Urinary bladder (tissue), 4 donors: ENCODE measurements around the gene DDOST. TPM values are rescaled to one million over a fixed set of nuclear protein-coding genes. Genes with fewer than 3 reads are reported as not detected.
A peak's percentile ranks its signal among the peaks of the same experiment; 100 is the strongest.
"Not testable (repeated sequence)": the region's sequence is repeated elsewhere in the genome, so short reads cannot be mapped to it uniquely, and the experiment has no call there.

Experiments
- DNase-seq: peaks from one replicate; pipeline ENCODE4 v3.0.0-alpha.2; 2015; ENCODE audit errors: extremely low spot score
- H3K27ac ChIP-seq: one replicate; pipeline ENCODE4 v1.5.1; 2013; ENCODE audit warnings: low read depth, mild to moderate bottlenecking, moderate library complexity
- H3K36me3 ChIP-seq: one replicate; pipeline ENCODE4 v1.6.1; 2013; ENCODE audit warnings: mild to moderate bottlenecking, moderate library complexity; ENCODE audit not compliant: insufficient read depth
- H3K4me1 ChIP-seq: one replicate; pipeline ENCODE4 v1.6.1; 2013; ENCODE audit warnings: mild to moderate bottlenecking, moderate library complexity; ENCODE audit not compliant: insufficient read depth
- H3K4me3 ChIP-seq: one replicate; pipeline ENCODE4 v1.5.1; 2013; ENCODE audit warnings: low read depth, low read length
- WGBS: extraction: QIAGEN DNeasy Blood & Tissue Kit; methylation state at CpG from one replicate; pipeline ENCODE4 v1.1.7; 2013; 5-methylcytosine and 5-hydroxymethylcytosine counted together
- polyA plus RNA-seq: library from polyadenylated mRNA; stranded (reverse); fragments of 200-250 nt; gene quantifications from one replicate; pipeline ENCODE4 v1.2.3, GENCODE V29; 2013
- total RNA-seq: library from RNA; depleted of rRNA; stranded (reverse); fragments of >200 nt; gene quantifications from one replicate; pipeline ENCODE4 v1.2.3, GENCODE V29; 2014
- donor health status: healthy with polysubstance abuse.
- donor health status: healthy.

The DDOST gene
- total and polyA plus RNA-seq, 2 donors: 132 to 169 TPM

GRCh38 chr1:20684050-20684620, 23.0 kb upstream of the DDOST start:
- H3K4me1 ChIP-seq: no peaks in the 10 kb centered on the region
- H3K4me3 ChIP-seq: no peak overlapping the region
- DNase-seq: no peak
- no peaks in the 10 kb centered on the region for H3K36me3 ChIP-seq
- no peak overlapping the region for H3K27ac ChIP-seq
- 85% methylated on average over 13 of the region's 13 CpGs for whole genome bisulfite sequencing

- WGBS: 89% methylated on average over 10 of the region's 10 CpGs
- DNase-seq: no peak
Observed at GRCh38 chr1:20683614-20684013, 22.4 kb upstream of the DDOST start.

GRCh38 chr1:20682571-20683236, 21.5 kb upstream of the DDOST start:
- WGBS: 72% methylated on average over 24 of the region's 24 CpGs
- Histone ChIP-seq H3K27ac (no peak overlapping the region), H3K4me3 (no peak overlapping the region), H3K36me3 (no peaks in the 10 kb centered on the region), H3K4me1 (no peaks in the 10 kb centered on the region)
- DNase-seq: no peak

More at GRCh38 chr1:20683614-20684013, 22.4 kb upstream of the DDOST start:
- no peak overlapping the region for H3K4me3 ChIP-seq
- H3K4me1 ChIP-seq: no peaks in the 10 kb centered on the region
- no peaks in the 10 kb centered on the region for H3K36me3 ChIP-seq
- no peak overlapping the region for H3K27ac ChIP-seq

- H3K4me1 ChIP-seq: no peaks in the 10 kb centered on the region
- DNase-seq: no peak
- H3K36me3 ChIP-seq: no peaks in the 10 kb centered on the region
- no peak overlapping the region for H3K27ac ChIP-seq
- 93% methylated on average over 9 of the region's 9 CpGs for WGBS
- no peak overlapping the region for H3K4me3 ChIP-seq
Observed at GRCh38 chr1:20681999-20682398, 20.8 kb upstream of the DDOST start.

- WGBS: 88% methylated on average over 5 of the region's 5 CpGs
Observed at GRCh38 chr1:20680269-20680668, 19.1 kb upstream of the DDOST start.

GRCh38 chr1:20678599-20678998, 17.4 kb upstream of the DDOST start:
- WGBS: 80% methylated on average over 6 of the region's 6 CpGs
- no peaks in the 10 kb centered on the region for H3K4me1 ChIP-seq
- no peak overlapping the region for H3K4me3 ChIP-seq
- H3K27ac ChIP-seq: no peak overlapping the region
- H3K36me3 ChIP-seq: no peaks in the 10 kb centered on the region
- DNase-seq: no peak

More at GRCh38 chr1:20680269-20680668, 19.1 kb upstream of the DDOST start:
- Histone ChIP-seq H3K36me3 (no peaks in the 10 kb centered on the region), H3K27ac (no peak overlapping the region), H3K4me3 (no peak overlapping the region), H3K4me1 (no peaks in the 10 kb centered on the region)
- DNase-seq: no peak

- H3K27ac ChIP-seq, H3K4me3 ChIP-seq, H3K36me3 ChIP-seq, DNase-seq, H3K4me1 ChIP-seq: not testable (repeated sequence)
- WGBS: 92% methylated on average over 11 of the region's 11 CpGs
Observed at GRCh38 chr1:20673626-20674025, 12.5 kb upstream of the DDOST start.

- no peak overlapping the region for H3K27ac ChIP-seq
- H3K4me3 ChIP-seq: no peak overlapping the region
- no peak for DNase-seq
- WGBS: 91% methylated on average over 4 of the region's 4 CpGs
- no peaks in the 10 kb centered on the region for H3K4me1 ChIP-seq
- H3K36me3 ChIP-seq: no peaks in the 10 kb centered on the region
Observed at GRCh38 chr1:20672265-20672632, 11.1 kb upstream of the DDOST start.

- Histone ChIP-seq H3K36me3 (no peaks in the 10 kb centered on the region), H3K4me1 (no peaks in the 10 kb centered on the region), H3K4me3 (no peak overlapping the region), H3K27ac (no peak overlapping the region)
- DNase-seq: no peak
- WGBS: 95% methylated on average over 5 of the region's 5 CpGs
Observed at GRCh38 chr1:20670936-20671335, 9.8 kb upstream of the DDOST start.

GRCh38 chr1:20668581-20668980, 7.4 kb upstream of the DDOST start:
- no peak overlapping the region for H3K4me3 ChIP-seq
- H3K27ac ChIP-seq: no peak overlapping the region
- WGBS: 100% methylated on average over 1 of the region's 1 CpG
- H3K36me3 ChIP-seq: no peaks in the 10 kb centered on the region
- no peak for DNase-seq
- H3K4me1 ChIP-seq: no peaks in the 10 kb centered on the region

GRCh38 chr1:20666804-20667203, 5.6 kb upstream of the DDOST start:
- no peaks in the 10 kb centered on the region for H3K4me1 ChIP-seq
- 98% methylated on average over 1 of the region's 1 CpG for WGBS
- H3K4me3 ChIP-seq: no peak overlapping the region
- no peak for DNase-seq
- no peaks in the 10 kb centered on the region for H3K36me3 ChIP-seq
- no peak overlapping the region for H3K27ac ChIP-seq

GRCh38 chr1:20666146-20666545, 5.0 kb upstream of the DDOST start:
- Histone ChIP-seq H3K4me1 (no peaks in the 10 kb centered on the region), H3K4me3 (no peak overlapping the region), H3K27ac (peak overlapping the region; percentile 65), H3K36me3 (no peaks in the 10 kb centered on the region)
- WGBS: 54% methylated on average over 16 of the region's 16 CpGs
- no peak for DNase-seq

GRCh38 chr1:20665726-20666125, 4.6 kb upstream of the DDOST start:
- Histone ChIP-seq H3K4me3 (no peak overlapping the region), H3K27ac (peak overlapping the region; percentile 7)
- WGBS: 50% methylated on average over 12 of the region's 12 CpGs

GRCh38 chr1:20663969-20664715, 3.0 kb upstream of the DDOST start:
- Histone ChIP-seq H3K27ac (no peak overlapping the region), H3K36me3 (no peaks in the 10 kb centered on the region), H3K4me1 (no peaks in the 10 kb centered on the region), H3K4me3 (no peak overlapping the region)
- DNase-seq: no peak
- 82% methylated on average over 12 of the region's 12 CpGs for WGBS

More at GRCh38 chr1:20665726-20666125, 4.6 kb upstream of the DDOST start:
- no peak for DNase-seq
- no peaks in the 10 kb centered on the region for H3K36me3 ChIP-seq
- no peaks in the 10 kb centered on the region for H3K4me1 ChIP-seq
